ENCODE data around the gene MAG.

- no peak for TF ChIP-seq EZH2 (IDR thresholded peaks at IDR 0.05; ENCODE audit: borderline replicate concordance, low read depth, low read length)
- no peak for TF ChIP-seq REST (IDR thresholded peaks at IDR 0.05; ENCODE audit: borderline replicate concordance)
- no peak for TF ChIP-seq REST (CRISPR knock-in tag; IDR thresholded peaks at IDR 0.05; ENCODE audit: low read depth)
- no peak for TF ChIP-seq JUND (IDR thresholded peaks at IDR 0.05; ENCODE audit: borderline replicate concordance, low read depth, low read length)
- TF ChIP-seq JUND (tag; IDR thresholded peaks at IDR 0.05; ENCODE audit: borderline replicate concordance, low read depth, low read length) = no peak
- no peak for TF ChIP-seq MTA2 (IDR thresholded peaks at IDR 0.05; ENCODE audit: low read depth)
- no peak for TF ChIP-seq E2F4 (CRISPR knock-in tag; IDR thresholded peaks at IDR 0.05; ENCODE audit: low read depth)
- no peak for TF ChIP-seq CHD2 (IDR thresholded peaks at IDR 0.05; ENCODE audit: low read depth, low read length)
- TF ChIP-seq MEF2D (tag; conservative IDR thresholded peaks at IDR 0.05; ENCODE audit: low read depth) = no peak
- no peak for TF ChIP-seq RAD21 (CRISPR knock-in tag; conservative IDR thresholded peaks at IDR 0.05 in 1 of 2, IDR thresholded peaks at IDR 0.05 in 1 of 2)
- TF ChIP-seq ZBTB49 (CRISPR knock-in tag; IDR thresholded peaks at IDR 0.05; ENCODE audit: borderline replicate concordance) = no peak
- no peak; the same call in 1 of the 2 replicates for TF ChIP-seq POLR2A (conservative IDR thresholded peaks at IDR 0.05)
These were observed 25.2 kb upstream of the MAG start for GRCh38 chr19:35266520-35267352.

All from K562 (cell line).